Globus pallidus (tissue), 1 donor: ENCODE measurements around the gene KCNMA1.
"Not testable (repeated sequence)": the region's sequence is repeated elsewhere in the genome, so short reads cannot be mapped to it uniquely, and the experiment has no call there.

ENCODE experiments used
- DNase-seq: peaks from one replicate; pipeline ENCODE4 v3.0.0-alpha.2; 2015; ENCODE audit warnings: low spot score

The KCNMA1 gene

DNA sequence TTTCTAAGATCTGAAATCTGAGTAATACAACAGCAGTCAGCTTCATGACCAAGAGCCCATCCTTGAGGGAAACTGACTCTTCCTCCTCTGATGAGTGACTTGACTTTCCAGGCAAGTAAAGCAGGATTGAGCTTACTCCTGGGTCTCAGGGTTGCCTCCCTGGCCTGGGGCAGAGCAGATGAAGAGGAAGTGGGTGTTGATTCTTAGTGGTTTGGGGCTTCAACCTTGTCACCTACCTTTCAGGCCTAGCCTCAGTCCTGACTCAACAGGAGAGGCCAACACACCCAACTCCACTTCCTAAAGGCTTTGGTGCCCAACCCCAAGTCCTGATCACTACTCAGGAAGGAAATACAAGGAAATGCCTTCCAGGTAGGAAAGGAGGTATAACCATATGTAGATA, 54.1 kb downstream of the KCNMA1 start:
- DNase-seq, result no peak

DNA sequence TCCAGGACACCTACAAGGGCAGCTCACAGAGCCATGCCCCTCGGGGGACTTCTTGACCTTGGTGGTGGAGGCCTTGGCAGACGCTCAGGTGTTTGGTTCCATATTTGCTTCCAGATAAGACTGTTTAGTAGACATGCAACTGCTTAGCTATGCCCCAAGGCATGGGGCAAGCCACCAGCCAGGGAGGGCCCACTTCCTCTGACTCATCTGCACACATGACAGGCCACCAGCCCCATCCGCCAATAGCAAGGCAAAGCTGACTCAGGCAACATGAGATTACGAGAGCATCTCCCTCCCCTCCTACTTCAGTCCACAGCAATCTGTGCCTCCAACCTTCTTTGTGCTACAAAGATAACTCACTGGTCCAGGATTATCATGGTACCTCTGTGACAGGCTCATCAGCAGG, 54.9 kb downstream of the KCNMA1 start:
- DNase-seq, result no peak

DNA sequence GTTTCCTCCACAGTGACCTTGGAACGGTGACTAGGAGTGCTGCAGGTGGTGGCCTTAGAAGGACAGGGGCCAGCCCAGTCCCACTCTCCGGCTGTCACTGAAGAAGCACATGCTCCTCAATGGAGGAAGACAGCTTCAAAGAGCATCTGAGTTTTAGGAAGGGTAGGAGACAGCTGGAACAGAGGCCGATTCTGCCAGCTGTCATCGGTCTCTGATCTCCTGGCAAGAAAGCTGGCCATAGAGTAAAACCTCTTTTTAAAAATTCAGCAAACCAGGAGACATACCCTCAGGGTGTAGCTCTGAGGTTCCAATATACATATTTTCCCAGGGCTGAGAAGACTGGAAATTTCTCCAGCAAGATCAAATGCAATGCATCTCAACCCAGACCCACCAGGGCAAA, 55.9 kb downstream of the KCNMA1 start:
- DNase-seq, result no peak

DNA sequence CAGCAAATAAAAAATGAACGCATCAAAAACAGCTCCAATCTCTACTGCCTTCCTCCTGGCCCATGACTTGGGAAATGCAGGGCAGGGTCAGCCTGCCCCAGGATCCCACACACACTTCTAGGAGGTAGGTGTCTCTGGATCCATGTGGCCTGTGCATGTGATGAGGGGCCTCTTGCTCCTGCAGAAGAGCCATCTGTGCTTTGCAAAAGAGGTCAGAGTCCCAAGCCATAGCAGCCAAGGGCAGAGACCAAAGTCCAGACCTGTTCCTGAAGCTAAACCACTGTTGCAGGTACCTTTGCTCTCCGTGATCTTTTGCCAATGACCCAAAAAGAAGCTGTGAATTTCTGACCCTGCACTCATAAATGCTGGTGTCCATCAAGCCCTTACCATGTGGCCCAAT, 57.1 kb downstream of the KCNMA1 start:
- no peak for DNase-seq

DNA sequence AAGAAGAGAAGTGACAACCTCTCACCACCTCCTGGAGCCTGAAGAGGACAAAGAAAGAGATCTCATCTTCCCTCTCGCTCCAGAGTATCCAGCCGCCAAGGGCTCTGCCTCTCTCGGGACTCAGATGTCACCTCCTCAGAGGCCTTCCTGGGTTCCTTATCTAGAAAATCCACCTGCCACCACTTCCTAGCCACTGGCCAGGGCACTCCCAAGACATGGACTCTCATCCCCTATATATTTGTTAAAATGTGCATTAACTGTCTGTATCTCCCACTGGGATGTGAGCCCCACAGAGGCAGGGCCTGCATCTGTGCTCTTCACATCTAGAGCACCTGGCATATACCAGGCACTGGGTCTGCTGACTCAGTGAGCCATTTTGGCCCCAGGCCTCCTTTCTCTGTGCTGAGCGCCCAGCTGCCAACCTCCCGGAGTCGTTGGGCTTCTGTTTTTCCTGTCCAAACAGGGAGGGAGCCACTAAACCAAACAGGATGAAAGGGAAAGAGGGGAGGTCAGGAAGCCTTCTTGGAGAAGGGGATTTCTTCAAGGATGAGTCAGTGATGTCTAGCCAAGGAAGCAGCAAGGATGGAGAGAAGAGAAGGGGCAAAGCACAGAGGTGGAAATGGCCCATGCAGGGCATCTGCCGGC, 58.9 kb downstream of the KCNMA1 start:
- no peak for DNase-seq

DNA sequence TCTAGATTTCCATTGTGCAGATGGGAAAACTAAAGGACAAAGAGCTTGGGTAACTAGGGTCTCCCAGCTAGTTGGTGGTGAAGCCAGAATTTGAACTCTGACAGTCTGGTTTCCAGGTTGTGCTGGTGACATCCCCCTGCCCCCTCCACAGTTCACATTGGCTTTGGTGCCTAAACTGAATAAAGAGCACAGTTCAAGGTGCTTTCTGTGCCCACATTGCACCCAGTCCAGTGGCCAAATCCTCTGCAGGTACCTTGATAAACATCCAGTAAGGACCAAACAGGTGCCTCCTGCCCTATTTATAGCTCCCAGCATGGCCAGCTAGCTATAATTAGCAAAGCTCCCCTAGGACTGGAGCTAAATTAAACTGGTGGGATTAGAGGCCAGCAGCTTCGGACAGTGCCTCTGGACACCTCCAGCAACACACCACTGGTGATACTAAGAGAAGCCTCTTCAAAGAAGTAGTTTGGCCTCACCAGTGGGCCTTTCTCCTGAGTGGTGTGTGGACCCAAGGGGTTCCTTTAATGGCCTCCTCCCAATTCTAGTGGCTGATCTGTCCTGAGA, 59.9 kb downstream of the KCNMA1 start:
- no peak for DNase-seq

DNA sequence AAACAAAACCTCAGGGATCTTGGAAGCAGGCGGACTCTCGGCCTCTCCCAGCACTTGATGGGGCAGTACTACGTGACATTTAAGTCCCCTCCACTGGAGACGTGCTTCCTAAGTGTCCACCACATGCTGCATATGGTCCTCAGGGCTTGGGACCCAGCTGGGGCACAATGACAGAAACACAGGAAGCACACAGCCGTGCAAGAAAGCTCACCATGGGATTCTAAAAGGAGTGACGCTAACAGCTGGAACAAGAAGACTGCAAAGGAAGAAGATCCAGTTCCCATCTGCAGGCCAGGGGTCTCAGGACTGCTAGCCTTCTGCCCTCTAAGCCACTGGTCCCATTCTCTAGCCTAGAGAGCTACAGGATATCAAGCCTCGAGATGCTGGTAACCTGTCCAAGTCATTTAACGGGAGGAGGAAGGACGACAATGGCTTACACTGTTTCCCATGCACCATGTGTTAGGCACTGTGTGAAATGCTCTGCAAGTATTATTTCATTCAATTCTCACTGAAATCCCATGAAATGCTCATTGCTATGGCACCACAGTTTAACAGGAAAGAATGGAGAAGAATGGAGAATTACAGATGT, 61.1 kb downstream of the KCNMA1 start:
- peak; percentile 41 for DNase-seq

DNA sequence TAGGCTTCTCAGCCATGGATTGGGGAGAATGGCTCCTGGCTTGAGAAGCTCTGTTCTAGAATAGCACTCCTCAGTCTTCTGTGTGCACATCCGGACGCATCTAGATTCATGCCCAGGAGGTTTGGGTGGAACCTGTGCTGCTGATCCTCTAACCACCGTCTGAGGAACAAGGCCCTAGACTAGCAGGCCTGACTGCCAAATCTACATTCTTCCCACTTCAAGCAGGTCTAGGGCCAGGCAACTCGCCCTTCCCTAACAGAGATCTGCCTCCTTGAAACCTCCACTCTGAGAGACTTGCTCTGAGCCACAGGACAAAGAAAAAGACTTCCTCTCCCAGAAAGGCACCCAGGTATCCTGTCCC, 61.6 kb downstream of the KCNMA1 start:
- DNase-seq, result no peak

DNA sequence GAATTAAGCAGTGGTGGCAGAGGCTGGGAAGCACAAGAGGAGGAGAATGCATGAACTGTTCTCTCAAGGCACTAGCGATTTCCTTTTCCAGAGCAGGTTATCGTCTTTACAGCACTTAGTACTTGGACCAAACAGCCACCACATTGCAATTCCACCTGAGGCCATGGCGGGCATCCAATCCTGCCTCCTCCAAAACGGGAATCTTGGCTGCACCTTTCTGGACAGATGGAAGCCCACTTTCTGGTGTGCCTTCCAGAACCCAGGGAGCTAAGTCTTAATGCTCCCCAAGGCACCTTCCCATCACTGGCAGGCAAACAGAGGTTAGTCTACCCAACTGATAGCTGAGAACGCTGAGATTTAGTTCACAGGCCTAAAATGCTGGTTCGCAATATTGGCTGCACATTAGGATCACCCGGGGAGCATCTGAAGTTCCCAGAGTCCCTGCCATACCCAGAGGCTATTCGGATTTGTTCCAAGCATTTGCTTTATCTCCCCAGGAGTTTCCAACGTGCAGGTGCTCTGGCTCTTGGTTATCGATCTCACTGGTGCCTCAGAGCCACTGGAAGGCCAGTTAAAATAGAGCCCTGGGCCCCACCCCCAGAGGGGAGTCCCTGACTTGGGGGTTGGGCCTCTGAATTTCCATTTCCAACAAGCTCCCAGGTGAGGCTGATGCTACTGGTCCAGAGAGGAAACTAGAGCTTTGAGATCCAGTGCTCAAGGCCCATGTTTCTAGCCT, 62.2 kb downstream of the KCNMA1 start:
- no peak for DNase-seq

DNA sequence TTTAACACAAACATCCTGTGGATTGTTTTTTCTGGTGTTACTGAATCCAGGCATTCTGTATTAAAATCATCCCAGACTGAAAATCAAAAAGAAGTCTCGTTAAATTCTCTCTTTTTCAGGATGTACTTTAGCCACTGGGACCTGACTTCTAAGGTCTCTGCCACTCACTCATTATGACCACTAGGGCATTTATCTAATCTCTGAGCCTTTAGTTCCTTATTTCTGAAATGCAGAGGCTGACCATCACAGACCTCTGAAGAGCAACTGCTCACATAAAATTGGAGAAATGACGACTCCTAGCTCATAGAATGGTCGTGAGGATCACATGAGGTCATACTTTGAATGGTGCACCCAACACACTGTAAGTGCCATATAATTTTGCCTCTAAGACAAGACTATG, 63.2 kb downstream of the KCNMA1 start:
- no peak for DNase-seq

DNA sequence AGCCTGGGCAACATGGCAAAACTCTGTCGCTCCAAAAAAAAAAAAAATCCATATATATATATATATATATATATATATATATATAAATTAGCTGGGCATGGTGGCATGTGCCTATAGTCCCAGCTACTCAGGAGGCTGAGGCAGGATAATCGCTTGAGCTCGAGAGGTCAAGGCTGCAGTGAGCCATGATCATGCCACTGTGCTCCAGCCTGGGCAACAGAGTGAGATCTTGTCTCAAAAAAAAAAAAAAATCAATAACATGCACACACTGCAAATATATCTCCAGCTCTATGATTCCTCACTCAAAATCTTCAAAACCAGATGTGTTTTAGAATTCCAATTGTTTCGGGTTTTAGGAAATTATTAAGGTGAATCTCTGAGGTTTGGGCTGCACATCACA, 65.1 kb downstream of the KCNMA1 start:
- DNase-seq, result not testable (repeated sequence)

DNA sequence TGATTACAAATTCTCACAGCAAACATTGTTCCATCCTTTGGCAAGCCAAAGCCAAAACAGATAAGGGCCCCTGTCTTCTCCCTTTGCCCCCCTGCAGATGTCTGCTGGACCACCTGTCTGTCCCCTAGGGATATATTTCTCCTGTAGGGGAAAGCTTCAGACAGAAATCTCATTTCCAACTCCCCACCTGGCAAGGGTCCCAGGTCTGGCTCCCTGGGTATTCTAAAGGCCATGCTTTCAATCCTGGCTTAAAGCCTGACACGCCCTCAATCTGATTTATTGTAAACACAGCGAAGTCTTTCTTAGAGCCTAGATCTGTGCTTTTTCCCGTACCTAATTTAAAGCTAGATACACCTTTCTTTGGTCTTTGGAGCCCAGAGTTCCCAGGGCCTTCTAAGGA, 66.1 kb downstream of the KCNMA1 start:
- DNase-seq, result no peak

DNA sequence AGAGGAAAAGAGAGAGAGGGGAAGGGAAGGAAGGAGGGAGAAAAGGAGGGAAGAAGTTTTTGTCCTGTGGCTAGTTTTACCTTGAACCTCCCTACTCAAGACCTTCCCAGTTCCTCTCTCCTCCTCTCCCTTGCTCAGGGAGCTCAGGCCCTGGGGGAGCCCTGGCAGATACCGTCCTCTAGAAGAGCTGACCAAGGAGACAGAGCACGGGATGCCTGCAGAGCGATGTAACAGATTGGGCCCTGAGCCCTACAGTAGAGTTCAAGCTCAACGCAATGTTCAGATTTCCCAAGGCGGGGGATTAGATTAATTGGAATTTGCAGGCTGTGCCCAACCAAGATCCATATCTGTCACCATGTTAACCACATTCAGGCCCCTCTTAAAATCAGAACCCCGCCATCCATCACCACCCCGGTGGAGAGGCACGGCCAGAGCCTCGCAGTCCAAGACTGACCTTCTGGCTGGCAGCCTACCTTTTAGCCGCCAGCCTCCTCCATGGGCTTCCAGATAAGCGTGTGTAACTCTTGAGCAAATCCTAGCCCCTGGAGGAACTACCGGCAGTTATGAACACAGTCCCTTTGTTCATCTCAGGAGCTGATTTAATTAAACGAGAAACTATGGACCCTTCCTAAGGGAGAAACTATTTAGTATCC, 70.6 kb downstream of the KCNMA1 start:
- DNase-seq, result no peak

DNA sequence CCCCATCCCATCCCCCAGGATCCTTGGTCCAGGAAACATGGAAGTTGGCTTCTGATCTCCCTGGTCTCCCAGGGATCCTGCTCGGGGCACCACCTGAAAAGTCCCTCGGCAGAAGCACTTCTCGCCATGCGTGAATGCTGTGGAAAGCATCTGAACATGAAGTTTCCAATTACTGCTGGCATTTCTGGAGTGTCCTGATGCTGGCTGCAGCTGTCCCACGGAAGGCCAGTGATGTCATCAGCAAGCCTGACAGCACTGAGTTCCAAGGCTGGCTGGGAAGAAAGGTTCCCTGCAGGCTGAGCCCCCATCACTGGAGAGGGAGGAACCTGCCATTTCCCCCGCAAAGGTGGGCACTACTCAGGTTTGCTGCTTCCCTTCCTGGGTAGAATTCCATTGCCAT, 71.4 kb downstream of the KCNMA1 start:
- DNase-seq, result no peak

DNA sequence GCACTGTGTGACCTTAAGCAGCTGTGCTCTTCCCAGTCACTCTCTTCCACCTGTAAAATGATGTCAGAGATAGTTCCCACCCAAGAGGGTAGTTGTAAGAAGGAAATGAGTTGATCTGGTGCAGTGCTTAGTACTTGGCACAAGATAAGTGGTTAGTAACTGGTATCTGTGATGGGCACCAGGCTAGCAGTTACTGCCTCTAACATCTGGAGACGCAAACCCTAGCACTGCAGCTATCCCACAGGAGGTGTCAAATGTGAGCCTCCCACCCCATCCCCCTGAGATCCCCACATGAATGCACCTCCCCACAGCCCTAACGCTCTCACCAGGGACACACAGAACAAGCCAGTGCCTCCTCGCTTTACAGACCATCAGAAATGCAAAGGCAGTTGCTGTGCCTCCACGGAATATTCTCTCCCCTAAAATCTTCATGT, 72.0 kb downstream of the KCNMA1 start:
- DNase-seq, result no peak

DNA sequence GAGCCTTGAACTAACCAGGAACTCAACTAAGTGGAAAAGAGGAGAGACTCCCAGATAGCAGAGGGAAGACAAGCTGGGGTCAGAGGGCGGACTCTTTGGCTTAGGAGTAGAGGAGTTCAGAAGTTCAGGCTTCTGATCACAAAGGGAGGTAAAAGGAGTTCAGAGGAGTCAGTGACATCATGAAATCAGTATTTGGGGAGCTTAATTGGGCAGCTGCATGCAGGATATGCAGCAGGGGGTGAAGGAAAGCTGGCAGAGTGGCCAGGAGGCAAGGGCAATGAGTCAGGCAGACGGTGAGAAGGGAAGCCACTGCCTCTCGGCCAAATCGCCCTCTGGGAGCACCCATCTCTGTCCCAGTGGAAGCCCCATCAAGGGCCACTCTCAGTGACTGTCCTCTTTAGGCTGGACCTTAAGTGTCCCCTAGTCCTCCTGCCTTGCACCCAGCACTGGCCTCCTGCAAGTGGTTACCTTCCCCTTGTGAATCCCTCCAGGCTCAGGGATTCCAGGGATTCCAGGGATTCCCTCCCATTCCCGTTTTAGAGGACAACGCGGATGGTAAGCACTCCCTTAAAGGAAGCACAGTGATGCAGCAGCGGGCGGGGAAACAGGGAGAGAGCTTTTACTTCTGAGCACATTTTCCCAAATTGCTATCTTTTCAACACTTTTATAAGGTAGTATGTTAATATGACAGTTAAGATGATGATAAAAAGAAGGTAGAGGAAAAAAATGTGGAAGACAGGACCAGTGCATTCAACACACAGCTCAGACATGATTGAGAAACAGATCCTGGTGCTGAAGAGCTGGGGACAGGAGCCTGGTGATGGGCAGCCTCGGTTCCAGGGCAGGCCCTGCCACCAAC, 72.6 kb downstream of the KCNMA1 start:
- DNase-seq, result no peak

DNA sequence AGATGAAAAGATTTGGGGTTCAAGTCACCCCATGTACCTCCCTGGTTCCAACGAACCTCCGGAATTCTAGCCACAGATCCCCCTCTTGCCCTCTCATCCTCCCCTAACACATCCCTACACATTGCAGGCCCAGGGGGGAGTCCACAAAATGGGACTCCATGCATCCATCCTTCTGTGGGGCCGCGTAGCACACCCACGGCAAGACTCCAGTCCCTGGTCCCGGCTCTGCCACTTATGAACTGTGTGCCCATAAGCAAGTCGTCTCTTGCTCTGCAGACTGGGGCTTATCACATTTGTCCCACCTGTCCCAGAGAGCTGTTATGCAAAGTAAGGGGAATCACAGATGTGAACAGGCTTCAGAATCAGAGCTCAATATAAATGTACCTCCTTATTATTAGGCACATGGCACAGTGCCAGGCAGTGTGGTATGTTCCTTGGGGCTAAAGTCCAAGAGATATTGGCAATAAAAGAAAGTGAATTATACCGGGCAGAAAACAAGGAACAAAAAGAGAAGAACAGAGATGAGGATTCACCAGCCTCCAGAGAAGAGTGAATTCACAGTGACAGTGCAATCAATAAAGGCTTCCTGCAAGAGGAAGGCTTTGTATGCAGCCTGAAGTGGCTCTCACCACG, 73.9 kb downstream of the KCNMA1 start:
- DNase-seq, result no peak

DNA sequence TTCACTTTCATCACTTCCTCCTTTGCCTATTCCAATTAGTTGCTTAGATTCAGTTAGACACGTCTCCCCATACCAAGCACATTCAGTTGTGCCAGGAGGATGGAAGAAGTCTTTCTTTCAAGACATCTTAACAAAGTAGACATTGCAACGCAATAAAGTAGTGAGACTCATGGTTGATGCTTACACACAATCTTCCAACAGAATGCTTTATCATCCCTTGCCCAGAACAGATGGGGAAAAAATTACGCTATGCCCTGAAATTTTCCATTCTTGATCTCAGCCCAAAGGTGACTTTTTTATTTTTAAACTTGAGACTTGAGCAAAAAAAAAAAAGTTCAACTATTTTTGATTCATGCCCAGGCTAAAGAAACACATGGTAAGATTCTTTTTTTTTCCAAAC, 74.9 kb downstream of the KCNMA1 start:
- DNase-seq, result no peak

DNA sequence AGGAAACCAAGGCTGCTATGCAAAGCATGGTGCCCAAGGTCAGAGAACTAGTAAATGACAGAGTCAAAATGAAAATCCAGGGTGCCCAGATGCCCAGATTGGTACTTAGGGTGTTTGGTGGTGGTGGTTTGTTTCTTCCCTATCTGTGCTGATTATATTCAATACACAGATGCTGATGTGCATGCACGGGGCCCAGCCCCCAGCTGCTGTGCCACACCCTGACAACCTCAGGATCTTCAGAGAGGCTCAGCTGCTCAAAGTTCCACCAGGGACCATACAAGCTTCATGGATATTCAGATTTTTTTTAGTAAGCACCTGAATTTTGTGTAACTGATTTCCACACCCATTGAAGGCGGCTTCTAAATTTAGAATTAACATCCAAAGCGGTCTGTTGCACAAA, 75.6 kb downstream of the KCNMA1 start:
- no peak for DNase-seq

DNA sequence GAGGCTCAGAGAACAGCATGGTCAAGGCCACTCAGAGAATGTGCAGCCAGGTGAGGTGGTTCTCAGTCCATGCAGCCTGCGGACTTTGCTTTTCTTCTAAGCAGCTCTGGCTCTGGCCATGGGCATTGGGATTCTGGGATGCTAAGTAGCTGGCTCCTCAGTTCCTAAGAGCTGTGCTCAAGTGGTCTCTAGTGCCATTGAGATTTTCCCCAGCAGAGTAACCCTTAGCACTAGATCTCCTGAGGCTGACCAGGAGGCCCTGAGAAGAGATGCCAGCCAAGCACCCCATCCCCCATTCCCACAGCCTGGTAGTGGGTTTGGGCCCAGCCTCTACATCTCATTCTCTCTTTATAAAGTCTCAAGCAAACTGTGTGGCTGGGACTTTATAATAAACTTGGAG, 77.1 kb downstream of the KCNMA1 start:
- no peak for DNase-seq

DNA sequence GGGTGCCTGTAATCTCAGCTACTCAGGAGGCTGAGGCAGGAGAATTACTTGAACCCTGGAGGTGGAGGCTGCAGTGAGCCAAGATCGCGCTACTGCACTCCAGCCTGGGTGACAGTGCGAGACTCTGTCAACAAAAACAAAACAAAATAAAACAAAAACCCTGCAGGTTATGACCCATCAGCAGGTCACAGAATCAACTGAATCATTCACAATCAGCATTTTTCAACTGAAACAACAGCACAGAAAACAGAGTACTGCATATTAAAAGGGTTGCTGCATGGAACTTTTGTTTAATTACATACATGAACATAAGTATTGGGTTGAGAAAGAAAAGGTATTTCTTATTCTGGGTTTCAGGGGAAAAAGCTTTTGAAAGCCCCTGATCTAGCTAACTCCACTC, 77.6 kb downstream of the KCNMA1 start:
- DNase-seq, result no peak
